WI38 (cell line): ENCODE measurements around the gene IPO13.
A peak's percentile ranks its signal among the peaks of the same experiment; 100 is the strongest.

ENCODE experiments used
- H3K4me3 ChIP-seq: 2 replicates; pipeline ENCODE4 v1.5.1; 2011; ENCODE audit warnings: low read depth, mild to moderate bottlenecking, control low read depth, low read length
- TF ChIP-seq, protein P1 (sequence below): IDR thresholded peaks from 2 replicates; pipeline ENCODE4 v1.5.1; 2012; ENCODE audit warnings: low read depth, mild to moderate bottlenecking, control low read depth, low read length

The IPO13 gene

DNA sequence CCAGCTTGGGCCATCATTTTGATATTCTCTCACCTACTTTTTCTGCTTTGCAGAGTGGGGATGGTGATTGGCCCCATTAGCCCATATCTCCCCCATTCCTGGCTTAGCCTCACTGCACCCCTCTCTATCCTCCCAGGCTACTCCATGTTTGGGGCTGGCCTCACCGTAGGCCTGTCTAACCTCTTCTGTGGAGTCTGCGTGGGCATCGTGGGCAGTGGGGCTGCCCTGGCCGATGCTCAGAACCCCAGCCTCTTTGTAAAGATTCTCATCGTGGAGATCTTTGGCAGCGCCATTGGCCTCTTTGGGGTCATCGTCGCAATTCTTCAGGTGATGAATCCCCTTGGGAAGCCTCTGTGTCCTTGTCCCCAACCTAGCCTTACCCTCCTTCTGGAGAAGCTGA is 30.1 kb downstream of the IPO13 start:
- H3K4me3 ChIP-seq = no peak overlapping the region
- TF ChIP-seq, protein P1, sequence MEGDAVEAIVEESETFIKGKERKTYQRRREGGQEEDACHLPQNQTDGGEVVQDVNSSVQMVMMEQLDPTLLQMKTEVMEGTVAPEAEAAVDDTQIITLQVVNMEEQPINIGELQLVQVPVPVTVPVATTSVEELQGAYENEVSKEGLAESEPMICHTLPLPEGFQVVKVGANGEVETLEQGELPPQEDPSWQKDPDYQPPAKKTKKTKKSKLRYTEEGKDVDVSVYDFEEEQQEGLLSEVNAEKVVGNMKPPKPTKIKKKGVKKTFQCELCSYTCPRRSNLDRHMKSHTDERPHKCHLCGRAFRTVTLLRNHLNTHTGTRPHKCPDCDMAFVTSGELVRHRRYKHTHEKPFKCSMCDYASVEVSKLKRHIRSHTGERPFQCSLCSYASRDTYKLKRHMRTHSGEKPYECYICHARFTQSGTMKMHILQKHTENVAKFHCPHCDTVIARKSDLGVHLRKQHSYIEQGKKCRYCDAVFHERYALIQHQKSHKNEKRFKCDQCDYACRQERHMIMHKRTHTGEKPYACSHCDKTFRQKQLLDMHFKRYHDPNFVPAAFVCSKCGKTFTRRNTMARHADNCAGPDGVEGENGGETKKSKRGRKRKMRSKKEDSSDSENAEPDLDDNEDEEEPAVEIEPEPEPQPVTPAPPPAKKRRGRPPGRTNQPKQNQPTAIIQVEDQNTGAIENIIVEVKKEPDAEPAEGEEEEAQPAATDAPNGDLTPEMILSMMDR = no peak

DNA sequence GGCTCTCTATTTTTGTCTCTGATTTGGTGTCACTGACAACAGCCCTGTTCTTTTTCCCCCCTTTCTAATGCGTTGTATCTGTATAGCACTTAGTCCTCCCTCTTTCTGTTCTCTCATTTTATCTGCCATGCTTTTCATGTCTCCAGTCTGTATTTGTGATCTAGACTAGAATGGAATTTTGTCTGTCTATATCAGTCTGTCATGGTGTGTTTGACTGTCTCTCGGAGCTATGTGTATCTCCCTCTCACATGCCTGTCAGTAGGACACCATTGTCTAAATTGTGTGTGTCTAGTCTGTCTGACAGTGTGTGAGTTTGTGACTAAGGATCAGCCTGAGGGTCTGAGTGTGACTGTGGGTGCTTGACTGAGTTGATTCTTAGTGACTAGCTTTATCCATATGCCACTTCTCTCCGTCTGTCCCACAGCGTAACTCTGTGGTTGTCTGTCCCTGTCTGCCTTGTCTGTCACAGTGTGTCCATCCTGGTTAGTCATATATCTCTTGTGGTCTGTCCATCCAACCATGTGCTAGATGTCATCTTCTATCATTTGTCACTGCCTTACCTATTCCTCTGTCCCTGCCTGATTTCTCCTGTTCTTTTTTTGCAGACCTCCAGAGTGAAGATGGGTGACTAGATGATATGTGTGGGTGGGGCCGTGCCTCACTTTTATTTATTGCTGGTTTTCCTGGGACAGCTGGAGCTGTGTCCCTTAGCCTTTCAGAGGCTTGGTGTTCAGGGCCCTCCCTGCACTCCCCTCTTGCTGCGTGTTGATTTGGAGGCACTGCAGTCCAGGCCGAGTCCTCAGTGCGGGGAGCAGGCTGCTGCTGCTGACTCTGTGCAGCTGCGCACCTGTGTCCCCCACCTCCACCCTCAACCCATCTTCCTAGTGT is 30.9 kb downstream of the IPO13 start:
- TF ChIP-seq, protein P1 = no peak
- no peak overlapping the region for H3K4me3 ChIP-seq

DNA sequence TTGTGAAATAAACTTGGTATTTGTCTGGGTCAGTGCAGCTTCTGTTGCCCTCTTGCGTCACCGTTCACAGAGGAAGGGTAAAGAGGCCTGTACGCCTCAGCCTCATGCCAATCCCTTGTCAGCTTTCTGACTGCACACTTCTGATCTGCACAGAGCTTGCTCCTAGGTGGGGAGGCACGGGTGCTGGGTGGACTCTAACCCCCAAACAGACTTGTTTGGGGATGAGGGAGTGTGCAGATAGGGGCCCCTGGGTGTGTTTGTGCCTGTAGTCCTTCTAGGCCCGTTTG is 31.5 kb downstream of the IPO13 start:
- peak overlapping the region; percentile 66 for H3K4me3 ChIP-seq
- TF ChIP-seq, protein P1 = no peak

- H3K4me3 ChIP-seq = peak within 1 kb of the TSS; percentile 66
Measured at GRCh38 chr1:43978551-43979260, 32.0 kb downstream of the IPO13 start, which contains the start of gene B4GALT2. Gene B4GALT2 (plus strand): TSS chr1:43979210. CDS start chr1:43981161, 1,951 bp downstream.

DNA sequence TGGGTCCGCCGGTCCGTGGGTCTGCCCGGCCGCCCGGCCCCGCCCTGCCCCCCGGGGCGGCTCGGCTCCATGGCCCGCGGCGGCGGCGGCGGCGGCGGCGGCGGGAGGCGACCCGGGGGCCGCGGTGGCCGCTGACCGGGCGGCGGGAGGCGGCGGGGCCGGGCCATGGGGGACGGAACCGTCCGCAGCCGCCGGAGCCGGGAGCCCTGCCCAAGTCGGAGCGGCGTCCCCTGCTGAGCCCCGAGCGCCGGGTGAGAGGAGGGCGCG is 32.4 kb downstream of the IPO13 start:
- TF ChIP-seq, protein P1 = no peak
- H3K4me3 ChIP-seq = peak overlapping the region; percentile 66

More at GRCh38 chr1:43978551-43979260, 32.0 kb downstream of the IPO13 start, which contains the start of gene B4GALT2:
- TF ChIP-seq, protein P1 = no peak

DNA sequence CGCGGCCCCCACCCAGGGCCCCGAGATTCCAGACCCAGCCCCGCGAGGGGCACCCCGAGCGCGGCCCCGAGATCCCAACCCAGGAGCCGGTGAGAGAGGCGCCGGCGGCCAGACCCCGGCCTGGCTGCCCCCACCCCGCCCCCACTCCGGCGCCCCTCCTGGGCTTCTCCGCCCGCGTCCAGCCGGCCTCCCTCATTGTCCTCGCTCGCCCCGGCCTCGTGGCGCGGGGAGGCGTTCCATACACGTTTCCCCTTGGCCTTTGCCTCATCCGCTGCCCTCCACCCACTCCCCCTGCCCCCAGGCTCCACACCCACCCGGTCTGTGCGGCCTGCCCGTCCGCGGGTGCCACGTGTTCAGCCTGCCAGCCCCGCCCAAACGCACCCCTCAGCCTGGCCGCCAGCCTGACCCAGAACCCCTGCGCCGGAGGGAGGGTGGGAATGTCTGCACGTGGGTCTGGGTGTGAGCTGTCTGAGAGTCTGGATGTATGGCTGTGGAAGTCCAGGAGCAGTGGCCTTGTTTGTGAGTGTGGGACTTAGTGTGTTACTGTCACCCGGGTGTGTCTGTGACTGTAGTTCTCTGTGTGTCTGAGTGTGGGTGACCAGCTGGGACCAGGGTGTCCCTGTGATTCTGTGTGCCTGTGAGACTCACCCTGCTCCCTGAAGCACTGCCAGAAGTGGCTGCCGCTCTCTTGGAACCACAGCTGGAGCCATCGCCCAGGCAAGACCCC is 32.9 kb downstream of the IPO13 start:
- peak overlapping the region; percentile 66 for H3K4me3 ChIP-seq
- TF ChIP-seq, protein P1 = no peak
